ENCODE measurements around the gene RET.
A peak's percentile ranks its signal among the peaks of the same experiment; 100 is the strongest.
"Not testable (repeated sequence)": the region's sequence is repeated elsewhere in the genome, so short reads cannot be mapped to it uniquely, and the experiment has no call there.

The RET gene

GRCh38 chr10:43079856-43080255 is 3.0 kb downstream of the RET start:
- no peak for DNase-seq

- DNase-seq = no peak
These were observed 5.2 kb downstream of the RET start for GRCh38 chr10:43082087-43082486.

GRCh38 chr10:43082746-43083145 is 5.9 kb downstream of the RET start:
- no peak for DNase-seq

DNA sequence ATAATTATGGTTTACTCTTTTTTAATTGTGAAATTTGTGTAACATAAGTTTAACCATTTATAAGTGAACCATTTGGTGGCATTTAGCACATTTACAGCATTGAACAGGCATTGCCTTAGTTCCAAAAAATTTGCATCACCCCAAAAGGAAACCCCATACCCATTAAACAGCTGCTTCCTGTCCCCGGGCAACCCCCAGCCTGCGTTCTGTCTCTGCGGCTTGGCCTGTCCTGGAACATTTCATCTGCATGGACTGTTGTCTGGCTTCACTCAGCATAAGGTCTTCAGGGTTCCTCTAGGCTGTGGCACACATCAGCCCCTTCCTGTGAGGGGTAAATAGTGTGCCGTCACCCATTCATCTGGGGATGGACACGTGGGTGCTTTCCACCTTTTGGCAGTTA is 6.9 kb downstream of the RET start:
- no peak for DNase-seq

- DNase-seq = no peak
These were observed 7.9 kb downstream of the RET start for GRCh38 chr10:43084812-43085211.

GRCh38 chr10:43086321-43086942 is 9.6 kb downstream of the RET start:
- no peak for DNase-seq

DNA sequence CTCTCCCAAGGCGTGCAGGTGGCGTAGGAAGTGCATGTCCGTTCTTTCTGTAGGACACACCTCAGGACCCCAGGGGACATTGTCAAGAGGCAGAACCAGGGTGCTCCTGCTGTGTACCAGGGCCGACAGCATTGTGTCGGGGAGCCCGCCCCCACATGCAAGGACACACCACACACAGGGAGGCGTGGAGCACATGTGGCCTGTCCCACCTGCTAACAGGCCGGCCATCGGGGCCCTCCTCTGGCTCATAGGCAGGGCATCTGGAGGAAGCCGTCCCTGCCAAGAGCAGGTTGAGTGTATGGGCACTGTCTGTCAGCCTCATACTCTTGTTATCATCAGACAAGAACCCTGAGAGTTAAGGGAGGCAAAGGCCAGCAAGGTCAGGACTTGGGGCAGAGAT is 12.7 kb downstream of the RET start:
- no peak for DNase-seq

- no peak for DNase-seq
These were observed 13.3 kb downstream of the RET start for GRCh38 chr10:43090188-43090587.

DNA sequence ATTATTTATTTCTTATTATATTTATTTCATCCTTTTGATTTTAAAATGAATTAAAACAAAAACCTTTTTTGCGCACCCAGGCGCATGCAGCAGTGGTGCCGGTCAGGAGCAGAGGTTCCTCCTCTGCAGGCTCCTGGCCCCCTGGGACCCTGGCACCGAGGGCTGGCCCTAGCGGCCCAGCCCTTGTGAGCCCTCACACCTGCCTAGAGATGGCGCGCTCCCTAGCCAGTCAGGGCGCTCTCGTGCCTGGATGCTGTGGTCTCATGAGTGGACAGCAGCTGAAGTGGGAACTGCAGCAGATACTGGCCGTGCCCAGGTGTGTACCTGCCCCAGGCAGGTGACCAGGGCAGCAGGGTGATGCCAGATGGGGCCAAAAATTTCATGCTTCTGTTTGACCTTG is 13.8 kb downstream of the RET start:
- DNase-seq = no peak

GRCh38 chr10:43091846-43092245 is 15.0 kb downstream of the RET start:
- DNase-seq = no peak

GRCh38 chr10:43093423-43094076 is 16.7 kb downstream of the RET start:
- DNase-seq = no peak

GRCh38 chr10:43094085-43094484 is 17.2 kb downstream of the RET start:
- DNase-seq = no peak

DNA sequence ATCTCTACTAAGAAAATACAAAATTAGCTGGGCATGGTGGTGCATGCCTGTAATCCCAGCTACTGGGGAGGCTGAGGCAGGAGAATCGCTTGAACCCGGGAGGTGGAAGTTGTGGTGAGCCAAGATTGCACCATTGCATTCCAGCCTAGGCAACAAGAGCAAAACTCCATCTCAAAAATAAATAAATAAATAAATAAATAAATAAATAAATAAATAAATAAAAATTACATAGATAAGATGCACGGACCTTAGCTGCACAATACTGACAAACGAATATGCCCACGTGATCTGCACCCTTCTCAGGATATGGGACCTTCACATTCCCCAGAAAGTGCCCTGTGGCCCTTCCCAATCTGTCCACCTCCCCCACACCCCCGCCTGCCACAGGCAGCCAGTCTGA is 22.5 kb downstream of the RET start:
- not testable (repeated sequence) for DNase-seq

DNA sequence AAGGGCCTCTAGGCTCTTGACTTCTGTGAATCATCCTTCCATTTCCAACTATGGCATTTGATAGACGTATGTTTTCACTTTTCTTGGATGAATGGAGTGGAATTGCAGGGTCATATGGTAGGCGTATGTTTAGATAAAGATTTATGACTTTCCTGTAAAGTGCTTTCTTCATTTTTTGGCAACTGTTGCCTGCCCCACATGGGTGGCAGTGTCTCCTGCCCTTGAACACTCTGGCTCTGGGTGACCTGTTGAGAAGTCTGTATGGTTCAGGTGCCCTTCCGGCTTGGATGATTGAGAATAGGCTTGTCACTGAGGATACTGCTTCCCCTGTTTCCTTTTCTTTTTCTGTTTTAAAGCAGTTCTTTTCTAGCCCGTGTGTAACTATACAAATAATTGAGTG is 23.1 kb downstream of the RET start:
- no peak for DNase-seq

GRCh38 chr10:43100366-43100765 is 23.5 kb downstream of the RET start:
- DNase-seq = no peak

DNA sequence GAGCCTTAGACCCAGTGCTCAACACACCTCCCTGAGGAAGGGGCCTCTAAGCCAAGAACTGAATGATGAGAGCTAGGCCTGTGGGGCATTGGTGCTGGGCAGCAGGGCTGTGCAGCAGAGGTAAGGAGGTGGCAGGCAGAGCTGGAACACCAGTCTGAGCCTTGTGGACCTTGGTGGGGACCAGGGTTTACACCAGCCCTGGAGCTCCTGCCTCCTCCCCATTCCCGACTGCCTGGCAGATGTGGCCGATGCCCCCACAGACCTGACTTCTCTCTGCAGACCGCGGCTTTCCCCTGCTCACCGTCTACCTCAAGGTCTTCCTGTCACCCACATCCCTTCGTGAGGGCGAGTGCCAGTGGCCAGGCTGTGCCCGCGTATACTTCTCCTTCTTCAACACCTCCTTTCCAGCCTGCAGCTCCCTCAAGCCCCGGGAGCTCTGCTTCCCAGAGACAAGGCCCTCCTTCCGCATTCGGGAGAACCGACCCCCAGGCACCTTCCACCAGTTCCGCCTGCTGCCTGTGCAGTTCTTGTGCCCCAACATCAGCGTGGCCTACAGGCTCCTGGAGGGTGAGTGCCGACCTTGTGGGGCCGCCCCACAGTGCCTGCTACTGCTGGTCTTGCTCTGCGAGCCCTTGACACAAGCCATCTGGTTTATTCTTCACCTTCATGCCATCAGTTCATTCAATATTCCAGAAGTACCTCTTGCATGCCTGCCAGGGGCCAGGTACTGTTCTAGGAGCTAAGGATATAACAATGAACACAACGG is 25.4 kb downstream of the RET start:
- no peak for DNase-seq

GRCh38 chr10:43105102-43105955 is 28.5 kb downstream of the RET start:
- peak; percentile 41 for DNase-seq

DNA sequence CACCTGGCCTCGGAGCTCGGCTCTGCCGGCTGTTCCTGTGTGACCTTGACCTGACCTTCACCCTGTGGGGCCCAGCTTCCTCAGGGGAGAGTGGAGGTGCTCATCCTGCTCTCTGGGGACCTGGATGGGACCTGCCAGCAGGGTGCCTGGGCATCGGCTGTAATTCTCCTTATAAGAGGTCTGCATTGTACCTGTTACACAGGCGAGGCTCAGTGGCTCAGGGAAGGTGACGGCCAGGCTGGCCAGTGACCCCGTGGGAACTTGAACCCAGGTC is 29.0 kb downstream of the RET start:
- DNase-seq = no peak

DNA sequence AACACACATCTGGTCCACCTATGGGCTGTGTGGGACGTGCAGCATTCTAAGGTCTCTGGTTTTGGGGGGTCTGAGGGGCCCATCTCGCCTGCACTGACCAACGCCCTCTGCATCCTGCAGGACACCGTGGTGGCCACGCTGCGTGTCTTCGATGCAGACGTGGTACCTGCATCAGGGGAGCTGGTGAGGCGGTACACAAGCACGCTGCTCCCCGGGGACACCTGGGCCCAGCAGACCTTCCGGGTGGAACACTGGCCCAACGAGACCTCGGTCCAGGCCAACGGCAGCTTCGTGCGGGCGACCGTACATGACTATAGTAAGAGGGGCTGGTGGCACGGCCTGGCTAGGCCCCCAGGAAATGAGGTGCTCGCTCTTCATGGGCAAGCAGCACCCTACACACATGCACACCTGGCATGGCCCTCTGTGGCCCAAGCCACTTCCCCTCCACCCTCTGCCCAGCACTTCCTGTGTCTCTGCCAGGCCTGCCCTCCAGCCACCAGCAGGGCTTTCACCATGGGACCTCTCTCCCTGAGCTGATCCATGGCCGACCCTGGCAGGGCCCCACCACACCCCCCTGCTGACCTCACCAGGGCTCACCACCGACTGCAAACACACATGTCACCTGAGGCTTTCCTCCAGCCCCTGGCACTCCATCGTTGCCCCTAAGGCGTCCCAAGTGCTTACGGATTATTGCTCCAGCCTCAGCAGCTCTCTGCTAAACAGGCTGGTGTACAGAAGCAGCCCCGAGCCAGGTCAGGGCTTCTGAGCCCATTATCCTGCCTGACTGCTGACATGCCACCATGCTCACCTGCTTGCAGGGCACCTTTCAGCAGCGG is 29.6 kb downstream of the RET start:
- no peak for DNase-seq

DNA sequence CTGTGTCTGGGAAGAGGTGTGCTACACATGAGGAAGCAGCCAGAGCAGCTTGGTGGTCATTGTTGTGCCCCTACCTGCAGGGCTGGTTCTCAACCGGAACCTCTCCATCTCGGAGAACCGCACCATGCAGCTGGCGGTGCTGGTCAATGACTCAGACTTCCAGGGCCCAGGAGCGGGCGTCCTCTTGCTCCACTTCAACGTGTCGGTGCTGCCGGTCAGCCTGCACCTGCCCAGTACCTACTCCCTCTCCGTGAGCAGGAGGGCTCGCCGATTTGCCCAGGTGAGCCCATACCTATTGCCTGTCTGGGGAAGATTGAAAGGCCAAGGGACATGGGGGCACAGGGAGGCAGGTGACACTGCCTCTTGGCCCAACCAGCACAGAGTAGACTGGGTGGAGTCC is 32.1 kb downstream of the RET start:
- DNase-seq = no peak

- no peak for DNase-seq
These were observed 32.9 kb downstream of the RET start for GRCh38 chr10:43109671-43110249.

DNA sequence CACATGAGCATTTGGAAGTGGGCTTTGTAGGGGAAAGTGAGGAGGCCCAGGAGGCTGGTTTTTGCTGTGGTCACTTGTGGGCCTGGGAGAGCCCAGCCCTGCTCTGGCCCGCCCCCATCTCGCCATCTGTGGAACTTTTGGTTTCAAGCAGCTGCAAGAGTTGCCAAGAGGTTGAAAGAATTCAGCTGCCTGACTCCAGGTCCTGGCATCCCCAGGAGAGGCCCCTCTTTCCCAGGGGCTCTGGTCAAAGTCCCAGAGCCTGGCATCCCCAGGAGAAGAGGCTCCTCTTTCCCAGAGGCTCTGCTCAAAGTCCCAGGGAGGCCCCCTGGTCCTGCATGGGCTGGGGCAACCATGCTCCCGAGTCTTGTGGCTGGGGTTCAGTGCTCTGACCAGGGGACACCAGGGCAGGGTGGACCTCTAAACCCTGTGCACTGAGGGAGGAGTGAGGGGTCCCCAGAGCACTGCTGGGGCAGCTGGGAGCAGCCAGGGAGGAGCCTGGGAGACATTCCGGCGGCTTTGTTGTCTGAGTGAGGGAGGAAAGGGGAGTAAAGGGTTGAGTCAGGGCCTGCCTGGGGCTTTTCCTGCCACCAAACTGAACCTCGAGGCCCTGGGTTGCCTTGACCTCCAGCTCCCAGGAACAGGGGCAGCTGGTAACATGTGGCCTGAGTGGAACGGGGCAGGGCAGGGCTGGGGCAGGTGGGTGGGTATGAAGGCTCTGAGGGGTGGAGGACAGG is 33.6 kb downstream of the RET start:
- DNase-seq = no peak

All from NCI-H1105 (cell line).